Muscle layer of colon (tissue), 2 donors: Measurements from ENCODE around the gene TMTC2.

Source experiments
- H3K27ac ChIP-seq: one replicate; pipeline ENCODE4 v1.7.0; 2013; ENCODE audit warnings: low read depth, mild to moderate bottlenecking, low read length, moderate library complexity
- H3K27me3 ChIP-seq, 2 donors: one replicate each; pipeline ENCODE4 v1.7.0; 2013; ENCODE audit warnings: low read length in 2 of 2, mild to moderate bottlenecking in 2 of 2; ENCODE audit not compliant: insufficient read depth in 2 of 2, control insufficient read depth in 1 of 2
- H3K36me3 ChIP-seq: one replicate; pipeline ENCODE4 v1.7.0; 2013; ENCODE audit warnings: mild to moderate bottlenecking, low read length; ENCODE audit not compliant: insufficient read depth
- H3K4me1 ChIP-seq: one replicate; pipeline ENCODE4 v1.7.0; 2013; ENCODE audit warnings: mild to moderate bottlenecking, low read length; ENCODE audit not compliant: insufficient read depth
- H3K4me3 ChIP-seq, 2 donors: one replicate each; pipeline ENCODE4 v1.7.0; 2013; ENCODE audit warnings: low read length in 2 of 2, low read depth in 1 of 2, mild to moderate bottlenecking in 1 of 2, moderate library complexity in 1 of 2
- H3K9ac ChIP-seq: one replicate; pipeline ENCODE4 v1.7.0; 2013; ENCODE audit warnings: low read length
- H3K9me3 ChIP-seq: one replicate; pipeline ENCODE4 v1.7.0; 2013; ENCODE audit warnings: mild to moderate bottlenecking, low read length
- donor health status: abdominal sarcoma.
- donor health status: Adenocarcinoma of cecum.

Gene TMTC2

GRCh38 chr12:82857276-82857675 lies 170.6 kb downstream of the TMTC2 start:
- Histone ChIP-seq H3K27me3 (no peaks in the 10 kb centered on the region), H3K36me3 (no peaks in the 10 kb centered on the region), H3K9ac (no peak overlapping the region), H3K27ac (no peak overlapping the region), H3K9me3 (no peaks in the 10 kb centered on the region), H3K4me1 (peaks cover 14% of the 10 kb centered on the region), H3K4me3 (no peak overlapping the region)

GRCh38 chr12:82857911-82858533 lies 171.3 kb downstream of the TMTC2 start:
- H3K4me3 ChIP-seq, result no peak overlapping the region
- no peaks in the 10 kb centered on the region for H3K27me3 ChIP-seq
- peaks cover 14% of the 10 kb centered on the region for H3K4me1 ChIP-seq
- H3K27ac ChIP-seq, result no peak overlapping the region
- no peak overlapping the region for H3K9ac ChIP-seq
- H3K9me3 ChIP-seq, result no peaks in the 10 kb centered on the region
- no peaks in the 10 kb centered on the region for H3K36me3 ChIP-seq

GRCh38 chr12:82858534-82858917 lies 171.8 kb downstream of the TMTC2 start:
- no peak overlapping the region for H3K27ac ChIP-seq
- no peak overlapping the region for H3K9ac ChIP-seq
- no peaks in the 10 kb centered on the region for H3K36me3 ChIP-seq

GRCh38 chr12:82862069-82862841 lies 175.5 kb downstream of the TMTC2 start:
- no peak overlapping the region for H3K9ac ChIP-seq
- H3K27ac ChIP-seq, result no peak overlapping the region

More at GRCh38 chr12:82858534-82858917, 171.8 kb downstream of the TMTC2 start:
- Histone ChIP-seq H3K9me3 (no peaks in the 10 kb centered on the region), H3K27me3 (no peaks in the 10 kb centered on the region), H3K4me3 (no peak overlapping the region), H3K4me1 (peaks cover 14% of the 10 kb centered on the region)

GRCh38 chr12:82862876-82863649 lies 176.4 kb downstream of the TMTC2 start:
- Histone ChIP-seq H3K4me1 (peaks cover 14% of the 10 kb centered on the region), H3K4me3 (no peak overlapping the region), H3K9ac (no peak overlapping the region), H3K27ac (no peak overlapping the region), H3K27me3 (no peaks in the 10 kb centered on the region), H3K36me3 (no peaks in the 10 kb centered on the region), H3K9me3 (no peaks in the 10 kb centered on the region)

More at GRCh38 chr12:82862069-82862841, 175.5 kb downstream of the TMTC2 start:
- Histone ChIP-seq H3K36me3 (no peaks in the 10 kb centered on the region), H3K27me3 (no peaks in the 10 kb centered on the region), H3K4me1 (peaks cover 14% of the 10 kb centered on the region), H3K4me3 (no peak overlapping the region), H3K9me3 (no peaks in the 10 kb centered on the region)

- H3K9ac ChIP-seq, result no peak overlapping the region
- no peaks in the 10 kb centered on the region for H3K27me3 ChIP-seq
- no peaks in the 10 kb centered on the region for H3K36me3 ChIP-seq
- peaks cover 23% of the 10 kb centered on the region for H3K4me1 ChIP-seq
- no peak overlapping the region for H3K4me3 ChIP-seq
- H3K27ac ChIP-seq, result no peak overlapping the region
- H3K9me3 ChIP-seq, result no peaks in the 10 kb centered on the region
Measured at GRCh38 chr12:82866227-82866775, 179.6 kb downstream of the TMTC2 start.

- no peaks in the 10 kb centered on the region for H3K27me3 ChIP-seq
- H3K27ac ChIP-seq, result no peak overlapping the region
- no peak overlapping the region for H3K9ac ChIP-seq
- no peak overlapping the region for H3K4me3 ChIP-seq
- H3K9me3 ChIP-seq, result no peaks in the 10 kb centered on the region
- H3K36me3 ChIP-seq, result no peaks in the 10 kb centered on the region
- H3K4me1 ChIP-seq, result peaks cover 21% of the 10 kb centered on the region
Measured at GRCh38 chr12:82866946-82867345, 180.2 kb downstream of the TMTC2 start.

GRCh38 chr12:82867762-82868500 lies 181.2 kb downstream of the TMTC2 start:
- peaks cover 24% of the 10 kb centered on the region for H3K4me1 ChIP-seq
- no peak overlapping the region for H3K27ac ChIP-seq

GRCh38 chr12:82870771-82871377 lies 184.2 kb downstream of the TMTC2 start:
- Histone ChIP-seq H3K4me1 (peaks cover 31% of the 10 kb centered on the region), H3K27ac (no peak overlapping the region), H3K9me3 (no peaks in the 10 kb centered on the region), H3K4me3 (no peak overlapping the region), H3K27me3 (no peaks in the 10 kb centered on the region), H3K36me3 (no peaks in the 10 kb centered on the region), H3K9ac (no peak overlapping the region)

More at GRCh38 chr12:82867762-82868500, 181.2 kb downstream of the TMTC2 start:
- Histone ChIP-seq H3K27me3 (no peaks in the 10 kb centered on the region), H3K9me3 (no peaks in the 10 kb centered on the region), H3K9ac (no peak overlapping the region), H3K36me3 (no peaks in the 10 kb centered on the region), H3K4me3 (no peak overlapping the region)

- Histone ChIP-seq H3K4me3 (no peak overlapping the region), H3K27ac (no peak overlapping the region), H3K9me3 (no peaks in the 10 kb centered on the region), H3K27me3 (no peaks in the 10 kb centered on the region), H3K36me3 (no peaks in the 10 kb centered on the region), H3K4me1 (peaks cover 34% of the 10 kb centered on the region), H3K9ac (no peak overlapping the region)
Measured at GRCh38 chr12:82872088-82872487, 185.4 kb downstream of the TMTC2 start.
